H1 (cell line): Measurements from ENCODE around the gene SERTAD2. TPM values are rescaled to one million over a fixed set of nuclear protein-coding genes. Genes with fewer than 3 reads are reported as not detected.
A peak's percentile ranks its signal among the peaks of the same experiment; 100 is the strongest.

Experiments
- CTCF ChIA-PET: fragments of 300-600 bp; sonication (Branson Sonifier 250); formaldehyde crosslinking; loops from one replicate; lab custom pipeline; 2021; ENCODE audit not compliant: partially characterized antibody; lab: Charles Lee
- POLR2A ChIA-PET: fragments of 300-600 bp; sonication (Branson Sonifier 250); formaldehyde crosslinking; loops from one replicate; lab custom pipeline; 2021; ENCODE audit warnings: inconsistent platforms; ENCODE audit not compliant: partially characterized antibody; lab: Charles Lee
- DNase-seq, 2 experiments: peaks; one replicate each; pipeline versions ENCODE4 v3.0.0 to v3.0.0-alpha.2; 2010 to 2022; ENCODE audit warnings: low spot score in 2 of 2, low read depth in 1 of 2, mixed read lengths in 1 of 2
- FAIRE-seq: peaks from 2 replicates; lab custom pipeline; 2011; peaks lifted over from hg19 to GRCh38; lab: Jason Lieb, UNC
- H2AFZ ChIP-seq: 2 replicates; pipeline ENCODE4 v1.8.1; 2012; ENCODE audit warnings: low read length, inconsistent platforms
- H2AK5ac ChIP-seq: 2 replicates; pipeline ENCODE4 v1.6.1; 2013; ENCODE audit warnings: low read depth, low read length
- H2BK120ac ChIP-seq: replicated peaks from 2 replicates; pipeline ENCODE3; 2013; ENCODE audit warnings: low read depth, low read length, inconsistent platforms
- H2BK12ac ChIP-seq: 2 replicates; pipeline ENCODE4 v1.6.1; 2013; ENCODE audit warnings: low read depth, low read length
- H2BK15ac ChIP-seq: 2 replicates; pipeline ENCODE4 v1.6.1; 2013; ENCODE audit warnings: low read length
- H2BK20ac ChIP-seq: 2 replicates; pipeline ENCODE4 v1.6.1; 2013; ENCODE audit warnings: low read length
- H2BK5ac ChIP-seq: 2 replicates; pipeline ENCODE4 v1.6.1; 2013; ENCODE audit warnings: low read depth, low read length
- H3K14ac ChIP-seq: 2 replicates; pipeline ENCODE4 v1.6.1; 2013; ENCODE audit warnings: inconsistent platforms; ENCODE audit not compliant: insufficient read length
- H3K18ac ChIP-seq: 2 replicates; pipeline ENCODE4 v1.6.1; 2013; ENCODE audit warnings: low read length; ENCODE audit errors: extremely low read depth
- H3K23ac ChIP-seq: 2 replicates; pipeline ENCODE4 v1.6.1; 2013; ENCODE audit warnings: inconsistent platforms; ENCODE audit not compliant: insufficient read length
- H3K23me2 ChIP-seq: 2 replicates; pipeline ENCODE4 v1.6.1; 2013; ENCODE audit warnings: low read depth, low read length
- H3K27ac ChIP-seq: 2 replicates; pipeline ENCODE4 v1.6.1; 2011; ENCODE audit warnings: low read depth, low read length, inconsistent platforms
- H3K27me3 ChIP-seq, 4 experiments: replicated peaks in 1 of 4; 1 replicate in 1 of 4; 2 replicates in 3 of 4; pipeline versions ENCODE4 v1.6.1 to v1.8.1; 2011 to 2013; ENCODE audit warnings: low read length in 3 of 4, mild to moderate bottlenecking in 3 of 4, inconsistent platforms in 2 of 4, mixed read lengths in 2 of 4, moderate library complexity in 1 of 4; ENCODE audit not compliant: control insufficient read depth in 3 of 4, insufficient read depth in 3 of 4; ENCODE audit errors: extremely low read depth in 1 of 4
- H3K36me3 ChIP-seq, 4 experiments: 2 replicates each; pipeline versions ENCODE4 v1.6.1 to v1.8.1; 2011 to 2013; ENCODE audit warnings: mild to moderate bottlenecking in 4 of 4, low read length in 3 of 4, moderate library complexity in 2 of 4, control low read depth in 1 of 4, inconsistent platforms in 1 of 4; ENCODE audit not compliant: insufficient read depth in 4 of 4, control insufficient read depth in 2 of 4
- H3K4ac ChIP-seq: replicated peaks from 2 replicates; pipeline ENCODE3; 2013; ENCODE audit warnings: low read length, low read depth, mixed read lengths, inconsistent platforms; ENCODE audit not compliant: insufficient read length
- H3K4me1 ChIP-seq, 4 experiments: replicated peaks in 1 of 4; 1 replicate in 1 of 4; 2 replicates in 3 of 4; pipeline versions ENCODE4 v1.6.1 to v1.8.1; 2011 to 2013; ENCODE audit warnings: low read length in 3 of 4, inconsistent platforms in 2 of 4, mixed read lengths in 1 of 4; ENCODE audit not compliant: insufficient read depth in 4 of 4, control insufficient read depth in 3 of 4
- H3K4me2 ChIP-seq, 2 experiments: 2 replicates each; pipeline versions ENCODE4 v1.6.1 to v1.8.1; 2011 to 2013; ENCODE audit warnings: low read depth in 2 of 2, low read length in 2 of 2, control low read depth in 1 of 2, inconsistent platforms in 1 of 2, mild to moderate bottlenecking in 1 of 2; ENCODE audit not compliant: insufficient read depth in 1 of 2
- H3K4me3 ChIP-seq, 4 experiments: fragments of 200-600, 300-600 bp in 1 of 4; sonication (generic), shearing (Covaris generic), sonication (Bioruptor Twin) in 1 of 4; 2 replicates each; pipeline versions ENCODE4 v1.5.1 to v1.8.1; 2011 to 2016; ENCODE audit warnings: low read length in 4 of 4, low read depth in 3 of 4, control low read depth in 2 of 4, inconsistent platforms in 2 of 4, mild to moderate bottlenecking in 2 of 4, mixed read lengths in 1 of 4, moderate library complexity in 1 of 4; ENCODE audit not compliant: insufficient read depth in 2 of 4; ENCODE audit errors: extremely low read depth in 1 of 4
- H3K56ac ChIP-seq: replicated peaks from 2 replicates; pipeline ENCODE3; 2013; ENCODE audit warnings: low read depth, mild to moderate bottlenecking, mixed read lengths, low read length, inconsistent platforms; ENCODE audit not compliant: insufficient read length
- H3K79me1 ChIP-seq: 2 replicates; pipeline ENCODE4 v1.6.1; 2013; ENCODE audit warnings: low read depth, low read length, control low read depth
- H3K79me2 ChIP-seq, 2 experiments: 2 replicates each; pipeline versions ENCODE4 v1.6.1 to v1.8.1; 2012 to 2013; ENCODE audit warnings: low read length in 2 of 2, mild to moderate bottlenecking in 2 of 2, inconsistent platforms in 1 of 2; ENCODE audit not compliant: insufficient read depth in 2 of 2, control insufficient read depth in 1 of 2
- H3K9ac ChIP-seq, 4 experiments: replicated peaks in 1 of 4; 1 replicate in 1 of 4; 2 replicates in 3 of 4; pipeline versions ENCODE4 v1.6.1 to v1.8.1; 2011 to 2013; ENCODE audit warnings: low read depth in 3 of 4, low read length in 3 of 4, control low read depth in 2 of 4, mild to moderate bottlenecking in 2 of 4, moderate library complexity in 2 of 4, inconsistent platforms in 1 of 4; ENCODE audit errors: extremely low read depth in 1 of 4
- H3K9me3 ChIP-seq, 2 experiments: 2 replicates each; pipeline versions ENCODE4 v1.6.1 to v1.8.1; 2012 to 2013; ENCODE audit warnings: mild to moderate bottlenecking in 2 of 2, moderate library complexity in 2 of 2, control low read depth in 1 of 2, inconsistent platforms in 1 of 2, low read depth in 1 of 2, low read length in 1 of 2, mixed read lengths in 1 of 2; ENCODE audit not compliant: insufficient read depth in 2 of 2
- H4K20me1 ChIP-seq, 2 experiments: replicated peaks in 1 of 2; 2 replicates each; pipeline versions ENCODE3 to v1.8.1; 2011 to 2013; ENCODE audit warnings: inconsistent platforms in 2 of 2, low read length in 2 of 2, mild to moderate bottlenecking in 1 of 2; ENCODE audit not compliant: insufficient read depth in 2 of 2, control insufficient read depth in 1 of 2
- H4K5ac ChIP-seq: 2 replicates; pipeline ENCODE4 v1.6.1; 2013; ENCODE audit warnings: low read length, low read depth, mixed read lengths, inconsistent platforms; ENCODE audit not compliant: insufficient read length
- H4K8ac ChIP-seq: 2 replicates; pipeline ENCODE4 v1.8.0; 2013; ENCODE audit warnings: mild to moderate bottlenecking, moderate library complexity, low read length, inconsistent platforms; ENCODE audit not compliant: insufficient read depth; ENCODE audit errors: extremely low read depth
- H4K91ac ChIP-seq: replicated peaks from 2 replicates; pipeline ENCODE3; 2013; ENCODE audit warnings: low read length, mixed read lengths, inconsistent platforms; ENCODE audit not compliant: insufficient read length
- CTCF ChIP-seq, 3 experiments: IDR thresholded peaks; 1 replicate in 2 of 3; 2 replicates in 1 of 3; pipeline versions ENCODE4 v1.5.1 to v1.6.1; 2011; ENCODE audit warnings: low read length in 3 of 3, mild to moderate bottlenecking in 3 of 3, inconsistent platforms in 2 of 3, low read depth in 1 of 3, moderate library complexity in 1 of 3; ENCODE audit not compliant: insufficient read depth in 1 of 3; ENCODE audit errors: control extremely low read depth in 1 of 3
- SP2 ChIP-seq: IDR thresholded peaks from 2 replicates; pipeline ENCODE4 v1.6.1; 2012; ENCODE audit warnings: mild to moderate bottlenecking, low read length, inconsistent platforms
- WGBS, 2 experiments: shearing (Covaris generic) in 1 of 2; methylation state at CpG; one replicate each; pipeline versions ENCODE4 v1.1.6 to v1.1.7; 2013 to 2015; ENCODE audit warnings: low lambda C conversion rate in 2 of 2, mixed read lengths in 2 of 2, inconsistent platforms in 1 of 2, low coverage in 1 of 2, missing lambda C conversion rate in 1 of 2; ENCODE audit not compliant: insufficient replicate concordance in 2 of 2, insufficient coverage in 1 of 2, insufficient read length in 1 of 2; ENCODE audit errors: extremely low coverage in 1 of 2, missing lambda C conversion rate in 1 of 2; 5-methylcytosine and 5-hydroxymethylcytosine counted together
- polyA plus RNA-seq, 7 experiments: library from polyadenylated mRNA; depleted of rRNA in 3 of 7; stranded (reverse) in 5 of 7; unstranded in 2 of 7; fragments of >200 nt in 5 of 7; fragments of 200-250 nt in 2 of 7; gene quantifications; 1 replicate in 5 of 7; 2 replicates in 1 of 7; 4 replicates in 1 of 7; pipeline versions ENCODE4 v1.2.1 to v1.2.3, GENCODE V29; 2011 to 2013; ENCODE audit warnings: missing spikeins in 2 of 7, mixed read lengths in 2 of 7
- total RNA-seq: library from RNA; stranded (reverse); fragmentation: NEBNext Ultra II Directional; extraction: Animal tissue kit (Norgen Biotek cat#: 25700); gene quantifications from 2 replicates; pipeline ENCODE4 v1.2.1, GENCODE V29; 2021

The SERTAD2 gene
- total and polyA plus RNA-seq, 2 of the 8 experiments (the other 6 are each of a cell fraction or from before 2014, with no cell fraction given), result 2.9 to 4.5 TPM

- no peak overlapping the region for H2BK20ac ChIP-seq
- DNase-seq, result no peak
- H3K56ac ChIP-seq, result no peak overlapping the region
- H4K5ac ChIP-seq, result no peak overlapping the region
- H3K79me2 ChIP-seq, result peaks cover 0 to 19% of the 10 kb centered on the region in 2 experiments; a peak in 2 of 4 replicates
- no peaks in the 10 kb centered on the region; the same call in 1 of the 2 replicates for H3K79me1 ChIP-seq
- no peak overlapping the region for H2BK15ac ChIP-seq
- peaks cover 11% of the 10 kb centered on the region for H3K23me2 ChIP-seq
- H3K14ac ChIP-seq, result no peak overlapping the region
- peaks cover 2 to 21% (median 12%) of the 10 kb centered on the region in 4 experiments; a peak in 6 of 7 replicates for H3K27me3 ChIP-seq
- H4K20me1 ChIP-seq, result peaks cover 8 to 9% of the 10 kb centered on the region in 2 experiments
- no peak overlapping the region for H2AK5ac ChIP-seq
- H3K27ac ChIP-seq, result no peak overlapping the region
- ChIA-PET POLR2A (interaction anchor here (0.7 to 4.3 kb wide), 8 partner anchors 9 to 501 kb away, joined by 3 to 36 read pairs (median 6); no protein-coding TSS in a partner anchor), CTCF (interaction anchor here (0.6 to 8.7 kb wide), 21 partner anchors 9 to 218 kb away, joined by 3 to 38 read pairs (median 4); no protein-coding TSS in a partner anchor)
- no peak overlapping the region for H3K4ac ChIP-seq
- no peaks in the 10 kb centered on the region for H3K9me3 ChIP-seq
- H2BK120ac ChIP-seq, result no peak overlapping the region
- peaks cover 3 to 10% (median 8%) of the 10 kb centered on the region in 4 experiments for H3K4me1 ChIP-seq
- WGBS, 2 experiments, result 68% methylated on average over 7 of the region's 7 CpGs; no CpG with 5 or more reads in 1 of the 2 experiments
- no peak for FAIRE-seq
- no peak overlapping the region for H3K18ac ChIP-seq
- no peak overlapping the region for H2BK5ac ChIP-seq
- peak overlapping the region; percentile 60 to 95; a peak in 3 of 4 replicates for H3K4me2 ChIP-seq
- TF ChIP-seq CTCF (IDR thresholded peaks at IDR 0.05; ENCODE audit: control extremely low read depth in 1 of 3, insufficient read depth in 1 of 3, low read depth in 1 of 3, low read length in 3 of 3) (peak in 2 of 3 experiments; percentile 7 to 39; a peak in 1 of 4 replicates), SP2 (no peak)
- H2BK12ac ChIP-seq, result no peak overlapping the region
- peak overlapping the region in 2 of 4 experiments; percentile 79 to 94; a peak in 3 of 8 replicates for H3K4me3 ChIP-seq
- no peak overlapping the region for H2AFZ ChIP-seq
- H3K9ac ChIP-seq, result no peak overlapping the region
- H4K91ac ChIP-seq, result no peak overlapping the region
- no peak overlapping the region for H4K8ac ChIP-seq
- H3K36me3 ChIP-seq, result no peaks in the 10 kb centered on the region
- H3K23ac ChIP-seq, result no peak overlapping the region
Observed at GRCh38 chr2:64655018-64655664, 1.4 kb upstream of the SERTAD2 start.
